Stimulated activated CD8-positive, alpha-beta memory T cell treated with anti-CD3 and anti-CD28 coated beads, Interleukin-4, amount 100 ng/mL, for 48 hours (primary cell): ENCODE results near the gene EMC9.
A peak's percentile ranks its signal among the peaks of the same experiment; 100 is the strongest.

Experiments used
- DNase-seq: peaks from one replicate; pipeline ENCODE4 v3.0.0-alpha.2; 2020

Gene EMC9

DNA sequence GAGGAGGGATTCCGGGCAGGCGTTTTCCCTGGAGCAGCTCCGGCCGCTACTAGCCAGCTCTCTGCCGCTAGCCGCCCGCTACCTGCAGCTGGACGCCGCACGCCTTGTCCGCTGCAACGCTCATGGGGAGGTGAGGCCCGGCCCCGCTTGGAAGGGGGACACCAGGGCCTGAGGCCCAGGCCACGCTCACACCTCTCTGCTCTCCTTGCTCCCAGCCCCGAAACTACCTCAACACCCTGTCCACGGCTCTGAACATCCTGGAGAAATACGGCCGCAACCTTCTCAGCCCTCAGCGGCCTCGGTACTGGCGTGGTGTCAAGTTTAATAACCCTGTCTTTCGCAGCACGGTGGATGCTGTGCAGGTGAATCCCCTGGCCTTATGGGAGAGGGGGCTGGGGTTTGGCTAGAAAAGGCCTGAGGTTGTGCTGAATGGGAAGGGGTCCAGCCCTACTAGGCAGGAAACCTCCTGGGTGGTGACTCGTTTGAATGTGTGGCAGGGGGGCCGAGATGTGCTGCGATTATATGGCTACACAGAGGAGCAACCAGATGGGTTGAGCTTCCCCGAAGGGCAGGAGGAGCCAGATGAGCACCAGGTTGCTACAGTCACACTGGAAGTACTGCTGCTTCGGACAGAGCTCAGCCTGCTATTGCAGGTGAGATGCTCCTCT is 6.5 kb upstream of the EMC9 start:
- DNase-seq, result no peak

GRCh38 chr14:24146978-24147760 is 5.8 kb upstream of the EMC9 start, which contains the start of gene RNF31:
RNF31 (plus strand) TSS chr14:24147498; CDS start chr14:24147699, 201 bp downstream.
- peak; percentile 98 for DNase-seq

DNA sequence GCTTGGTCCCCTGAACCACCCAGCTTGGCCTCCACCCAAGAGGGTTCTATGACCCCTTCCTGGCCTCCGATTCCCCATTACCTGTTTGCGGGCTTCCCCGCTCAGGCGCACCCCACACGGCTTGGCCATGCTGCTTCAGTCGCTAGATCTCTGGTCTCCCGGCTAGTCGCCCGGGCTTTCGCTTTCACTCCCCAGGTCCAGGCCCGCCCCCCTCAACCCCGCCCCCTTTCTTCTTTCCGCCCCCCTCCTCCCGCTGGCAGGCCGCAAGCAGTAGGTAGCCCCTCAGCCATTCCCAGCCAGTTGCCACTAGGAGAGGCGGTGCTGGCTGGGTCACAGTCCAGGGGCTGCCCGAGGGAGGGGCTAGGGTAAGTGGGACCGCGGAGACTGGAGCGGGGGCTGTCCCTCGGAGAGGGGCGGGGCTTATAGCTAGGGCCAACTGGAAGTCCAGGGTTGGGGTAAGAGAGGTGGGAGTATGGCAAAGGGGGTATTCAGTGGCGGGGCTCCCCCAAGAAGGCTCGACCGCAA is 5.1 kb upstream of the EMC9 start, which contains the start of gene PSME2:
PSME2 (minus strand) TSS at position 158 of the 525 bp plus-strand sequence; CDS start at position 129, 29 bp downstream.
- DNase-seq, result peak; percentile 94

GRCh38 chr14:24145690-24146452 is 4.5 kb upstream of the EMC9 start:
- DNase-seq, result no peak

DNA sequence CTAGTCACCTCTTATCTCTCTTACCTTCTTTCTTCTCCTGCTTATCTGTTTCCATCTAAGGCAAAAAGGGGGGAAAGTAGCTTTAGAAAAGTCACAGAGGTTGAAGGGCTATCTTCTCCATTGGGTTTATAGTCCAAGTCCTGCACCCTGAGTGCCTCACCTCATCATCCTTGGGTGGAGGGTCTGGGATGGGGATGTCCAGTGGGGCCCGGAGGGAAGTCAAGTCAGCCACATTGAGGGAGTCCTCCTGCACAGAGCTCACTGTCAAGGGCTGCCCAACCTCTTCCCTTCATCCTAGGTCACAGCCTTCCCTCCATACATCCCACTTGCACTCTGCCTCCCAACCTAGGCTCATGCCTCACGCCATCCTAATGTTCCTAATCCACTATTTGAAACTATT is 3.8 kb upstream of the EMC9 start:
- no peak for DNase-seq

- no peak for DNase-seq
These were observed 3.1 kb upstream of the EMC9 start for GRCh38 chr14:24144451-24144850.

DNA sequence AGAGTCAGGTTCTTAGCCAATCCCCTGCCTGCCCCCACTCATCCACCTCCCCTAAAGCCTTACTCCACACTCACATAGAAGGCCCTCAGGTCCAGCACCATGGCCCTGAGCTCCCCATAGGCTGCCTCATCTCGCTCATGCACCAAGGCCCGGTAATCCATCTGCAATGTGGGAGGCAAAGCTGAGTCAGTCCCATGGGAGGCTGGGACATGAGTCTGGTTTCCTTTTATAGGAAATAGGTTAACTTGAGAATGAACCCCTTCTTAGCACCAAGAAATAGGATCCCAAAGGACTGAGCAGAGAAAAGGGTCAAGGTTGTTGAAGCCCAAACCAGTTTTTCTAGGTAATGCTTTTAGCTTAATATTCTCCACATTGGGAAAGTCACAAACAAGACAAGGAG is 2.1 kb upstream of the EMC9 start:
- DNase-seq, result no peak

DNA sequence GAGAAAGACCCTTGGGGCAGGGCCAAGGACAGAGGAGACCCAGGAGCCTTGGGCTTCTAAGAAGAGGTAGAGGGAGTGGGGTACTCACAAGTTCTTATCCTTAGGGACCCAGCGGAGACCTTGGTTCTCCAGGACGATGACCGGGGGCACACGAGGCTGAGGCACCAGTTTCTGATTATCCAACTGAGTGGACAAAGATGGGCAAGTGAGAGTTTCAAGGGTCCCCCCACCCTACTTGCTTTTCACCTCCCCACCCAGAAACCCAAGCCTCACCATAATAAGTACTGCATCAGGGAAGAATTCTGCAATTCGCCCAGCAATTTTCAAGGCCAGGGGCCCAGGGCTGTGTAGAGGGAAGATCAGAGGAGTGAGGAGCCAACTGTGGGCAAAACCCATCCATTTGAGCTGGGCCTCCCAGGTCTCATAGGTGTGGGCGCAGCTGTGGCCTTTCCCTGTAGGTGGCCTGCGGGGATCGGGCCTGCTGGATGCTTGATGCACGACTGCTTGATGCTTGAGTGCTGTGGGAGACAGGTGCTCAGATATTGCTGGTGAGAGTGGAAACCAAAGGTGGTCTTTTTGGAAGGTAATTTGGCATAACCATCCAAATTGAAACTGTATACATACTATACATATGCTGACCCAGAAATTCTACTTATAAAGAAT is 2.0 kb downstream of the EMC9 start:
- DNase-seq, result peak; percentile 58

GRCh38 chr14:24138396-24139271 is 2.8 kb downstream of the EMC9 start:
- DNase-seq, result no peak

DNA sequence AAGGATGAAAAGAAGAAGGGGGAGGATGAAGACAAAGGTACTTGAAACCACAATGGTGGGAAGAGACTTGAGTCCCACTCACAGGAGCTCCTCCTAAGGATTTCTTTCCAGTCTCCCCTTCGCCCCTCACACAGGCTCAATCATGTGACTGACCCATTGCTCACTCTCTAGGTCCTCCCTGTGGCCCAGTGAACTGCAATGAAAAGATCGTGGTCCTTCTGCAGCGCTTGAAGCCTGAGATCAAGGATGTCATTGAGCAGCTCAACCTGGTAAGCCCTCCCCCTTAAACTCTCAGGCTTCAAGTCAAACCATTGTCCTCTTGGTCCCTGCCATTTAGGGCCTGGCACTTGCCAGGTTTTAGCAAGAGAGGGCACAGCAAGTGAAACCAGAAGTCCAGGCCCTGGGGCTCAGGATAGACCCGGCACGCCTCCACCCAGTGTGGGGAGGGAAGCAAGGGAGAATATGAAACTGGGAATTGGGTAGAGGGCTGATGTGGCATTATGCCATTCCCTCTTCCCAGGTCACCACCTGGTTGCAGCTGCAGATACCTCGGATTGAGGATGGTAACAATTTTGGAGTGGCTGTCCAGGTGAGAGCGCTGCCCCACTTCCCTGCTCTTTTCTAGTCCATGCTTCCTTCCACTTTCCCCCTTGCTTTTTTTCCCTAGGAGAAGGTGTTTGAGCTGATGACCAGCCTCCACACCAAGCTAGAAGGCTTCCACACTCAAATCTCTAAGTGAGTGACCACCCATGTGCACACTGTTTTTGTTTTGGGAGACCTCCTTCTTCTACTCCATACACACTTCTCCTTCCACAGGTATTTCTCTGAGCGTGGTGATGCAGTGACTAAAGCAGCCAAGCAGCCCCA is 3.6 kb downstream of the EMC9 start:
- DNase-seq, result no peak

- peak; percentile 49 for DNase-seq
These were observed 4.5 kb downstream of the EMC9 start for GRCh38 chr14:24136684-24137528.

DNA sequence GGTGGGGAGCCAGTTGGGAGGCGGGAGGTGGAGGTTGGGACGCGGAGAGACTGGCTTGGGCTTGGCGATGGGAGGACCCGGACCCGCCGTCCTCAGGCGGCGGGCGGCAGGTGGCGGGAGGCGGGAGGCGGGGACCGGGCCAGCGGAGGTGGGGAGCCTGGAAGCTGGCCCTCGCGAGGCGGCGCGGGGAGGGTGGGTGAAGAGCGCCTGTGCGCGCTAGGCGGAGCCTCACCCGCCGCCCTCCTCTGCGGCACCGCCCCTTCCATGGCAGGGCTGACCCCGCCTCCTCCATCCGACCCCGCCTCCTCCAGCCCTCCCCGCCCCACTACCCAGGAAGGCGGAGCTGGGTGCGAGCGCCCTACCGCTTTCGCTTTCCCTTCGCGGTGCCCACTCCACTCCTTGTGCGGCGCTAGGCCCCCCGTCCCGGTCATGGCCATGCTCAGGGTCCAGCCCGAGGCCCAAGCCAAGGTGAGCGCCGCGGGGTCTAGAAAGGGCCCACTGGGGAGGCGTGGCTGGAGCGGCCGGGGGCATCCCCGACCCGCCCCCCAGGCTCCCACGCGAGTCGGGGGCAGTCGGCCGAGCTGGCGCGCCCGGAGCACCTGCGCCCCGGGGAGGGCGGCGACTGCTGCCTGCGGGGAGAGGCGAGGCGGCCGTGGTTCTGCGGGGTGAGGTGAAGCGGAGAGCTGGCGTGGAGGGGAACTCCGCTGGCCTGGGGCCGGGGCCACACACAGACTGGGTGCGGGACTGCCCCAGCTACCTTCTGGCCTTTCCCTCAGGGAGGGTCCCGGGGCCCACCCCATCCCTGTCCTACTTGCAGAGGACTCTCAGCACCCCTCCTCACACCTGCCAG is 5.3 kb downstream of the EMC9 start, which contains the start of gene PSME1:
PSME1 (plus strand) TSS at position 361 of the 850 bp plus-strand sequence; CDS start at position 430, 69 bp downstream.
- peak; percentile 97 for DNase-seq

- peak; percentile 43 for DNase-seq
These were observed 5.9 kb downstream of the EMC9 start for GRCh38 chr14:24135584-24135833.

GRCh38 chr14:24133735-24134134 is 7.7 kb downstream of the EMC9 start:
- DNase-seq, result no peak

GRCh38 chr14:24132976-24133375 is 8.4 kb downstream of the EMC9 start:
- no peak for DNase-seq

DNA sequence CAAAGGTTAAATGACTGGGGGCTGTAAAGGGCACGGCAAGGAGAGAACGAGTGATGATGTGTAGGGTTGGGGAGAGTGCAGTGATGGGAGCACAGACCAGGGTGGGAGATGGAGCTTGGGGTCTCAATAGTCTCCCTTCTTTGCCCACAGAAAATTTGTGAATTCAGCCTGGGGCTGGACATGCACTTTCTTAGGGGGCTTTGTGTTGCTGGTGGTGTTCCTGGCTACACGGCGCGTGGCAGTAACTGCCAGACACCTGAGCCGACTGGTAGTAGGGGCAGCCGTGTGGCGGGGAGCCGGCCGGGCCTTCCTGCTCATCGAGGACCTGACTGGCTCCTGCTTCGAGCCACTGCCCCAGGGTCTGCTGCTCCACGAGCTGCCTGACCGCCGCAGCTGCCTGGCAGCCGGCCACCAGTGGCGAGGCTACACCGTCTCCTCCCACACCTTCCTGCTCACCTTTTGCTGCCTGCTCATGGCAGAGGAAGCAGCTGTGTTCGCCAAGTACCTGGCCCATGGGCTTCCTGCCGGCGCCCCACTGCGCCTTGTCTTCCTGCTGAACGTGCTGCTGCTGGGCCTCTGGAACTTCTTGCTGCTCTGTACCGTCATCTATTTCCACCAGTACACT is 9.2 kb downstream of the EMC9 start:
- DNase-seq, result peak; percentile 45

DNA sequence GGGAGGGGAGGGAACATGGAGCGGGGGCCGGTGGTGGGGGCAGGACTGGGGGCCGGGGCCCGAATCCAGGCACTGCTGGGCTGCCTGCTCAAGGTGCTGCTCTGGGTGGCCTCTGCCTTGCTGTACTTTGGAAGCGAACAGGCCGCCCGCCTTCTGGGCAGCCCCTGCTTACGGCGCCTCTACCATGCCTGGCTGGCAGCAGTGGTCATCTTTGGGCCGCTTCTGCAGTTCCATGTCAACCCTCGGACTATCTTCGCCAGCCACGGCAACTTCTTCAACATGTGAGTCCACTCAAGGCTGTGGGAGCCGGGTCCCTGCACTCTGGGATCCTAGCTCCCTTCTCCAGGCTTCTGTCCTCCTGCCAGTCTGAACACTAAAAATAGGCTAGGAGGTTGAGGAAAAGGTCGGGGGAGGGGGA is 9.8 kb downstream of the EMC9 start:
- DNase-seq, result no peak
